T-helper 1 cell treated with Interleukin-12 subunit alpha and Interleukin-12 subunit beta and Interleukin-4 antibody, amounts not matched to agents 30 μg/mL and 1 μg/mL, for 36 hours (primary cell): ENCODE data around the gene COX10.
"Not testable (repeated sequence)": the region's sequence is repeated elsewhere in the genome, so short reads cannot be mapped to it uniquely, and the experiment has no call there.

Experiments used
- H3K27ac Mint-ChIP-seq: one replicate; pipeline ENCODE4 v1.8.0; 2021; ENCODE audit warnings: mild to moderate bottlenecking, mixed read lengths
- H3K27me3 Mint-ChIP-seq: one replicate; pipeline ENCODE4 v1.8.0; 2021; ENCODE audit warnings: low read depth, mixed read lengths
- H3K36me3 Mint-ChIP-seq: one replicate; pipeline ENCODE4 v1.8.0; 2021; ENCODE audit warnings: low read depth, mixed read lengths
- H3K4me1 Mint-ChIP-seq: one replicate; pipeline ENCODE4 v1.8.0; 2021; ENCODE audit warnings: low read depth, mixed read lengths
- H3K4me3 Mint-ChIP-seq: one replicate; pipeline ENCODE4 v1.8.0; 2021; ENCODE audit warnings: mild to moderate bottlenecking, moderate library complexity, mixed read lengths
- H3K9me3 Mint-ChIP-seq: one replicate; pipeline ENCODE4 v1.8.0; 2021; ENCODE audit warnings: mixed read lengths

COX10 gene

GRCh38 chr17:14204546-14204945, 135.2 kb downstream of the COX10 start:
- Mint-ChIP-seq H3K27ac (peak overlapping the region; percentile 91), H3K36me3 (peaks cover 37% of the 10 kb centered on the region), H3K9me3 (no peaks in the 10 kb centered on the region), H3K4me3 (peak overlapping the region; percentile 72), H3K27me3 (no peaks in the 10 kb centered on the region), H3K4me1 (peaks cover 70% of the 10 kb centered on the region)

- Mint-ChIP-seq H3K27ac (peak overlapping the region; percentile 91), H3K4me1 (peaks cover 70% of the 10 kb centered on the region), H3K4me3 (peak overlapping the region; percentile 70), H3K9me3 (no peaks in the 10 kb centered on the region), H3K36me3 (peaks cover 42% of the 10 kb centered on the region), H3K27me3 (no peaks in the 10 kb centered on the region)
Measured at GRCh38 chr17:14205380-14205779, 136.1 kb downstream of the COX10 start.

GRCh38 chr17:14205992-14206461, 136.7 kb downstream of the COX10 start:
- Mint-ChIP-seq H3K27ac (peak overlapping the region; percentile 87), H3K36me3 (peaks cover 46% of the 10 kb centered on the region), H3K4me3 (peak overlapping the region; percentile 70), H3K27me3 (no peaks in the 10 kb centered on the region), H3K4me1 (peaks cover 67% of the 10 kb centered on the region), H3K9me3 (no peaks in the 10 kb centered on the region)

- Mint-ChIP-seq H3K9me3 (peaks cover 5% of the 10 kb centered on the region), H3K4me1 (peaks cover 66% of the 10 kb centered on the region), H3K27ac (no peak overlapping the region), H3K27me3 (no peaks in the 10 kb centered on the region), H3K4me3 (no peak overlapping the region), H3K36me3 (peaks cover 54% of the 10 kb centered on the region)
Measured at GRCh38 chr17:14206891-14207290, 137.6 kb downstream of the COX10 start.

GRCh38 chr17:14207791-14208190, 138.5 kb downstream of the COX10 start:
- Mint-ChIP-seq H3K36me3 (peaks cover 58% of the 10 kb centered on the region), H3K27me3 (no peaks in the 10 kb centered on the region), H3K4me3 (no peak overlapping the region), H3K9me3 (peaks cover 5% of the 10 kb centered on the region), H3K27ac (peak overlapping the region; percentile 61), H3K4me1 (peaks cover 58% of the 10 kb centered on the region)

GRCh38 chr17:14209215-14209614, 139.9 kb downstream of the COX10 start:
- peaks cover 45% of the 10 kb centered on the region for H3K4me1 Mint-ChIP-seq
- no peaks in the 10 kb centered on the region for H3K27me3 Mint-ChIP-seq
- no peak overlapping the region for H3K4me3 Mint-ChIP-seq

GRCh38 chr17:14211246-14211645, 141.9 kb downstream of the COX10 start:
- Mint-ChIP-seq H3K27me3 (no peaks in the 10 kb centered on the region), H3K27ac (no peak overlapping the region), H3K4me3 (no peak overlapping the region), H3K9me3 (peaks cover 5% of the 10 kb centered on the region), H3K36me3 (peaks cover 59% of the 10 kb centered on the region), H3K4me1 (peaks cover 26% of the 10 kb centered on the region)

More at GRCh38 chr17:14209215-14209614, 139.9 kb downstream of the COX10 start:
- peaks cover 5% of the 10 kb centered on the region for H3K9me3 Mint-ChIP-seq
- H3K27ac Mint-ChIP-seq: no peak overlapping the region
- H3K36me3 Mint-ChIP-seq: peaks cover 60% of the 10 kb centered on the region

- H3K36me3 Mint-ChIP-seq: peaks cover 63% of the 10 kb centered on the region
- peaks cover 5% of the 10 kb centered on the region for H3K9me3 Mint-ChIP-seq
- no peak overlapping the region for H3K27ac Mint-ChIP-seq
- H3K27me3 Mint-ChIP-seq: no peaks in the 10 kb centered on the region
- no peak overlapping the region for H3K4me3 Mint-ChIP-seq
- peaks cover 26% of the 10 kb centered on the region for H3K4me1 Mint-ChIP-seq
Measured at GRCh38 chr17:14211801-14212200, 142.5 kb downstream of the COX10 start.

GRCh38 chr17:14212401-14212800, 143.1 kb downstream of the COX10 start:
- H3K9me3 Mint-ChIP-seq: peaks cover 5% of the 10 kb centered on the region
- no peak overlapping the region for H3K4me3 Mint-ChIP-seq
- H3K27me3 Mint-ChIP-seq: no peaks in the 10 kb centered on the region
- H3K27ac Mint-ChIP-seq: no peak overlapping the region
- peaks cover 65% of the 10 kb centered on the region for H3K36me3 Mint-ChIP-seq
- peaks cover 25% of the 10 kb centered on the region for H3K4me1 Mint-ChIP-seq

- Mint-ChIP-seq H3K27ac (no peak overlapping the region), H3K4me1 (peaks cover 22% of the 10 kb centered on the region), H3K9me3 (peaks cover 5% of the 10 kb centered on the region), H3K4me3 (no peak overlapping the region), H3K36me3 (peaks cover 50% of the 10 kb centered on the region), H3K27me3 (no peaks in the 10 kb centered on the region)
Measured at GRCh38 chr17:14214271-14214670, 145.0 kb downstream of the COX10 start.

- Mint-ChIP-seq H3K27me3 (no peaks in the 10 kb centered on the region), H3K36me3 (peaks cover 20% of the 10 kb centered on the region), H3K9me3 (peaks cover 8% of the 10 kb centered on the region), H3K4me3 (no peak overlapping the region), H3K4me1 (peaks cover 6% of the 10 kb centered on the region), H3K27ac (no peak overlapping the region)
Measured at GRCh38 chr17:14222611-14223010, 153.3 kb downstream of the COX10 start.

- Mint-ChIP-seq H3K27ac (no peak overlapping the region), H3K4me3 (no peak overlapping the region)
Measured at GRCh38 chr17:14225254-14225980, 156.1 kb downstream of the COX10 start.

GRCh38 chr17:14227052-14227451, 157.7 kb downstream of the COX10 start:
- Mint-ChIP-seq H3K36me3 (peaks cover 24% of the 10 kb centered on the region), H3K4me3 (no peak overlapping the region), H3K9me3 (peaks cover 12% of the 10 kb centered on the region), H3K4me1 (no peaks in the 10 kb centered on the region), H3K27me3 (no peaks in the 10 kb centered on the region), H3K27ac (no peak overlapping the region)

More at GRCh38 chr17:14225254-14225980, 156.1 kb downstream of the COX10 start:
- Mint-ChIP-seq H3K27me3 (no peaks in the 10 kb centered on the region), H3K4me1 (no peaks in the 10 kb centered on the region), H3K36me3 (peaks cover 23% of the 10 kb centered on the region), H3K9me3 (peaks cover 12% of the 10 kb centered on the region)

- Mint-ChIP-seq H3K27me3 (no peaks in the 10 kb centered on the region), H3K27ac (no peak overlapping the region), H3K4me3 (no peak overlapping the region)
Measured at GRCh38 chr17:14228903-14229302, 159.6 kb downstream of the COX10 start.

GRCh38 chr17:14231187-14231586, 161.9 kb downstream of the COX10 start:
- H3K27me3 Mint-ChIP-seq, H3K4me1 Mint-ChIP-seq, H3K4me3 Mint-ChIP-seq, H3K27ac Mint-ChIP-seq: not testable (repeated sequence)
- Mint-ChIP-seq H3K9me3 (peaks cover 12% of the 10 kb centered on the region), H3K36me3 (peaks cover 14% of the 10 kb centered on the region)

More at GRCh38 chr17:14228903-14229302, 159.6 kb downstream of the COX10 start:
- no peaks in the 10 kb centered on the region for H3K4me1 Mint-ChIP-seq
- peaks cover 20% of the 10 kb centered on the region for H3K36me3 Mint-ChIP-seq
- H3K9me3 Mint-ChIP-seq: peaks cover 12% of the 10 kb centered on the region
